GM12874 (cell line): ENCODE data around the gene CPN2.

Source experiments
- TF ChIP-seq, protein P1 (sequence below): IDR thresholded peaks from 2 replicates; pipeline ENCODE4 v1.5.1; 2011; ENCODE audit warnings: low read depth, mild to moderate bottlenecking, control low read depth, low read length, moderate library complexity; ENCODE audit not compliant: insufficient read depth

CPN2 gene

GRCh38 chr3:194365526-194365925, 14.4 kb upstream of the CPN2 start:
- TF ChIP-seq, protein P1, sequence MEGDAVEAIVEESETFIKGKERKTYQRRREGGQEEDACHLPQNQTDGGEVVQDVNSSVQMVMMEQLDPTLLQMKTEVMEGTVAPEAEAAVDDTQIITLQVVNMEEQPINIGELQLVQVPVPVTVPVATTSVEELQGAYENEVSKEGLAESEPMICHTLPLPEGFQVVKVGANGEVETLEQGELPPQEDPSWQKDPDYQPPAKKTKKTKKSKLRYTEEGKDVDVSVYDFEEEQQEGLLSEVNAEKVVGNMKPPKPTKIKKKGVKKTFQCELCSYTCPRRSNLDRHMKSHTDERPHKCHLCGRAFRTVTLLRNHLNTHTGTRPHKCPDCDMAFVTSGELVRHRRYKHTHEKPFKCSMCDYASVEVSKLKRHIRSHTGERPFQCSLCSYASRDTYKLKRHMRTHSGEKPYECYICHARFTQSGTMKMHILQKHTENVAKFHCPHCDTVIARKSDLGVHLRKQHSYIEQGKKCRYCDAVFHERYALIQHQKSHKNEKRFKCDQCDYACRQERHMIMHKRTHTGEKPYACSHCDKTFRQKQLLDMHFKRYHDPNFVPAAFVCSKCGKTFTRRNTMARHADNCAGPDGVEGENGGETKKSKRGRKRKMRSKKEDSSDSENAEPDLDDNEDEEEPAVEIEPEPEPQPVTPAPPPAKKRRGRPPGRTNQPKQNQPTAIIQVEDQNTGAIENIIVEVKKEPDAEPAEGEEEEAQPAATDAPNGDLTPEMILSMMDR, result no peak

DNA sequence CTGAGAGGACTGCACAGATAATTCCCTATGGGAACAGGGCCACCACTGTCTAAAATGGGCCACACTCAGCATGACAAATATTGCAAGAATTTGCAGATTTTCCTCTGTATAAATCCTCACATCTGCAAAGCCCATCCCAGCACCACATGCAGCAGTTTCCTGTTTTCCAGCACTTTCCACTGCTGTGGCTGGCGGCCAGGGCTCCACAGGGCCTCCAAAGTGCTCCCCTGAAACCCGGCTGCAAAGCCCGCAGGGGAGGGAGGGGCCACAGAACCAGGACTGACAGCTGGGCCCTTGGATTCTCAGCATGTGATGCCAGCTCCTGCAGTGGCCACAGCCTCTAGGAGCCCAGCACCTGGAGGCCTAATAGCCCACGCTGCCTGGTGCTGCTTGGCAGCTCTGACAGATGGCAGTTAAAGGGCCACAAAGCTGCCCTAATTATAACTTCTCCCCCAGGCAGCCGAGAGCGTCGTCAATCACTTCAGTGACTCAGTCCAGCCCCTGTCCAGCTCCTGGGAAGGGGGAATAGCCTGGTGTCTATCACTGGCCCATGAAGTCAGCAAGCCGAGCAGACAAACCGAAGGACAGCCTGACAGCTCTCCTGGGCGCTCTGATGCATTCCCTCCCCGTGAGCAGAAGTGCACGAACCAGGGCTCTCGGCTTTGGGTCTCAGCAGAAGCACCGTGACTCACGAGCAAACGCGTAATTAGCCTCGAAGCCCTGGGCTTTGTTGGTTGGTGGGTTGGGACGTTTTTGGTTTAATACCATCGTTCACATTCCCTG, 13.7 kb upstream of the CPN2 start:
- TF ChIP-seq, protein P1, result no peak

GRCh38 chr3:194364314-194364651, 13.2 kb upstream of the CPN2 start:
- TF ChIP-seq, protein P1, result no peak

DNA sequence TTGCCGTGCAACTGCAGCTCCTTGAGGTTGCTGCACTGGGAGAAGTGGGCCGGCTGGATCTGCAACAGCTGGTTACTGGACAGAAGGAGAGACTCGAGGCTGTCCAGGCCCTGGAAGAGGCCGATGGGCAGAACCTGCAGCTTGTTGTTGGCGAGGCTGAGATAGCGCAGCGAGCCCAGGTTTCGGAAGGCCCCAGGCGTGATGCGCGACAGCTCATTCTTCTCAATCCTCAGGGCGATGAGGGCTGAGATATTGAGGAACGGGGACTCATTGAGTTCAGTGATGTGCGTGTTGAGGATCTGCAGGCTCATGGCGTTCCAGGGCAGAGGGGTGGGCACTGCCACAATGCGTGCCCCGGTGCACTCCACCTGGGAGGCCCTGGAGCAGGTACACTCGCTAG, 9.4 kb upstream of the CPN2 start:
- TF ChIP-seq, protein P1, result no peak

DNA sequence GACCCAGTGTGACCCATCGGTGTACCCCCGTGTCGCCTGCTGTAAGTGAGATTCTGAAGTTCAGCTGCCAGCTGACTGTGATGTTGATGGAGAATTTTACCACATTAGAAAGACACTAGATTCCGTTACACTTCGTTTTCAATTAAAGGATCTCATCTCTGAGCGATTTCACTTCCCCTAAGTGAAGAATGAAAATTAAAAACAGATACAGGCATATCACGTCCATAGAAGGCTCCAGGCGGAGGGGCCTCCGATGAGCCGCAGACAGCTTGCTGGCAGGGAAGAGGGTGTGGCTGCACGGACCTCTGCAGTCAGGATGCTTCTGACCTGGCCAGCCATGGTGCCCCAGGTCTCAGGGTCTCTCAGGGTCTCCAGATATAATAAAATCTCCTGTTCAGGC, 6.6 kb upstream of the CPN2 start:
- TF ChIP-seq, protein P1, result no peak

- TF ChIP-seq, protein P1, result no peak
Measured at GRCh38 chr3:194355379-194355778, 4.3 kb upstream of the CPN2 start.

DNA sequence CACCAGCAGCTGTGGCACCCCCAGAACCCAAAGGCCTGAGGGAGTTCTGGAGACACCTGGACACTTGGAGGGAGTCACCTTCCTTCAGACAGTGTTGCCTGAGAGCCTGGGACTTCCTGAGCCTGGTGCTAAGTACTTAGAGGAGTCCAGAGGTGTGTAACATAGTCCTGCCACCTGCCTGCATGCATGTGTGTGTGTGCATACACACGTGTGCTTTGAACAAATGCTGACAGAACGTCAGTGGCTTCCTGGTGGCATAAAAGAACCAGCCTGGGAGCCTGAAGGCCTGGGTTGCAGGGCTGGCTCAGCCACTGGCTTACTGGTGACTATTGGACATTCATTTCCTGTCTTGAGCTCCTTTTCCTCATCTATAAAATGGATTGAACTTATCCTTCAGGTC, 3.2 kb upstream of the CPN2 start:
- TF ChIP-seq, protein P1, result no peak
